ENCODE measurements around the gene TMEM109.
A peak's percentile ranks its signal among the peaks of the same experiment; 100 is the strongest.

The TMEM109 gene

DNA sequence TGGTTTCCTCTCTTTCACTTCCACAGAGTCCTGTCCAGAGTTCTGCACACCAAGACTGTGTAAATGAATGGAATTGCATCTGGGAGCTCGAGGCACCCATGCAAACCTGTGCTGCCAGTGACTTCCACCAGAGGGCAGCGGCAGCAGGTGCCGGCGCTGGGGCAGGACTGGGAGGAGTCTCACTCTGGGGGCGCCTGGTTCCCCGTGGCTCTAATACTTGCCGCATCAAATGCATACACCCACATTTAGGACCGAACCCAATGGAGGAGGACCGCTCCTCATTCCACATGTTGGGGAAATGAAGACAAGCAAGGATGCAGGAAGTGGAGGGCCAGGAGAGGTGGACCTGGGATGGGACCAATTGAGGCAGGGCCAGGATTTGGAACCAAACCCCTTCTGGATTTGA lies 56.4 kb downstream of the TMEM109 start:
- TF ChIP-seq, protein P1, sequence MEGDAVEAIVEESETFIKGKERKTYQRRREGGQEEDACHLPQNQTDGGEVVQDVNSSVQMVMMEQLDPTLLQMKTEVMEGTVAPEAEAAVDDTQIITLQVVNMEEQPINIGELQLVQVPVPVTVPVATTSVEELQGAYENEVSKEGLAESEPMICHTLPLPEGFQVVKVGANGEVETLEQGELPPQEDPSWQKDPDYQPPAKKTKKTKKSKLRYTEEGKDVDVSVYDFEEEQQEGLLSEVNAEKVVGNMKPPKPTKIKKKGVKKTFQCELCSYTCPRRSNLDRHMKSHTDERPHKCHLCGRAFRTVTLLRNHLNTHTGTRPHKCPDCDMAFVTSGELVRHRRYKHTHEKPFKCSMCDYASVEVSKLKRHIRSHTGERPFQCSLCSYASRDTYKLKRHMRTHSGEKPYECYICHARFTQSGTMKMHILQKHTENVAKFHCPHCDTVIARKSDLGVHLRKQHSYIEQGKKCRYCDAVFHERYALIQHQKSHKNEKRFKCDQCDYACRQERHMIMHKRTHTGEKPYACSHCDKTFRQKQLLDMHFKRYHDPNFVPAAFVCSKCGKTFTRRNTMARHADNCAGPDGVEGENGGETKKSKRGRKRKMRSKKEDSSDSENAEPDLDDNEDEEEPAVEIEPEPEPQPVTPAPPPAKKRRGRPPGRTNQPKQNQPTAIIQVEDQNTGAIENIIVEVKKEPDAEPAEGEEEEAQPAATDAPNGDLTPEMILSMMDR (IDR thresholded peaks at IDR 0.05; ENCODE audit: unreplicated experiment in 3 of 3) = peak; percentile 31 to 53 (median 44)
- H3K27me3 Mint-ChIP-seq (ENCODE audit: low read depth) = peaks cover 23% of the 10 kb centered on the region
- peaks cover 17% of the 10 kb centered on the region for H3K9me3 Mint-ChIP-seq
- H3K4me1 Mint-ChIP-seq = no peaks in the 10 kb centered on the region
- no peak overlapping the region for H3K4me3 Mint-ChIP-seq
- H3K36me3 Mint-ChIP-seq (ENCODE audit: low read depth) = no peaks in the 10 kb centered on the region
- H3K27ac Mint-ChIP-seq = no peak overlapping the region

DNA sequence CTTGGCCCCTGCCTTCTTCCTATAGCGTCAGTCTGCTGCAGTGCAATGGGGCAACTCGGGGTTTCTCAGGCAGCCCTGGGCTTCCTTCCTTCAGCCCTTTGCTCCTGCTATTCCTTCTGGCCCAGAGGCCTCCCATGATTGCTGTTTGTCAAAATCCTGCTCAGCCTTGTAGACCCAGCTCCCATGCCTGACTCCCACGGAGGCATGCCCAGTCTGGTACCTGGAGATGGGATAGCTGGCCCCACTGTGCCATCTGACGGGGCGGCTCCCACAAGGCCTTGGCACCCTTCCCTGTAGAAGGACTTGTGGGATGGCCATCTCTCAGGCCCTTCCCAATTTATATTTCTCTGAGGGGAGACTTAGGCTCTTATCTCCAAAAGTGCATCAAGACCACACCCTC lies 56.9 kb downstream of the TMEM109 start:
- Mint-ChIP-seq H3K27ac (no peak overlapping the region), H3K9me3 (peaks cover 17% of the 10 kb centered on the region), H3K4me1 (no peaks in the 10 kb centered on the region), H3K36me3 (ENCODE audit: low read depth) (no peaks in the 10 kb centered on the region), H3K27me3 (ENCODE audit: low read depth) (peaks cover 19% of the 10 kb centered on the region), H3K4me3 (no peak overlapping the region)
- TF ChIP-seq, protein P1 (IDR thresholded peaks at IDR 0.05; ENCODE audit: unreplicated experiment in 3 of 3) = no peak

DNA sequence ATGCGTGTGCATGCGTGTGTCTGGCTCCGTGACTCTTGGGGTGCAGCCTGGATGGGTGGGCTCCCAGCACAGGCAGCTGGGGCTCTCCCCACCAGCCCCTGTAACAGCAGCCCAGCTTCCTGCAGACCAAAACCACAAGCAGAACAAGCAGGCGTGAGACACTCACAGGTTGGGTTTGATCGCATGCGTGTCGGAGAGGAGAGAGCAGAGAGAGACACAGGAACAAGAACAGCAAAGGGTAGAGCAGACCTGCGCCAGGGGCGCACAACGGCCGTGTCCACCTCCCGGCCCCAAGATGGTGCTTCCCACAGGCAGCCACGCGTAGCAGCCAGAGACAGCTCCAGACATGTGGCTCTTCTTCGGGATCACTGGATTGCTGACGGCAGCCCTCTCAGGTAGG lies 57.6 kb downstream of the TMEM109 start, which contains the start of gene CD6:
Gene CD6 (plus strand): TSS at position 161 of the 400 bp plus-strand sequence. CDS start 186 bp downstream, at position 347.
- H3K27me3 Mint-ChIP-seq (ENCODE audit: low read depth) = peaks cover 20% of the 10 kb centered on the region
- TF ChIP-seq, protein P1 (IDR thresholded peaks at IDR 0.05; ENCODE audit: unreplicated experiment in 3 of 3) = no peak

DNA sequence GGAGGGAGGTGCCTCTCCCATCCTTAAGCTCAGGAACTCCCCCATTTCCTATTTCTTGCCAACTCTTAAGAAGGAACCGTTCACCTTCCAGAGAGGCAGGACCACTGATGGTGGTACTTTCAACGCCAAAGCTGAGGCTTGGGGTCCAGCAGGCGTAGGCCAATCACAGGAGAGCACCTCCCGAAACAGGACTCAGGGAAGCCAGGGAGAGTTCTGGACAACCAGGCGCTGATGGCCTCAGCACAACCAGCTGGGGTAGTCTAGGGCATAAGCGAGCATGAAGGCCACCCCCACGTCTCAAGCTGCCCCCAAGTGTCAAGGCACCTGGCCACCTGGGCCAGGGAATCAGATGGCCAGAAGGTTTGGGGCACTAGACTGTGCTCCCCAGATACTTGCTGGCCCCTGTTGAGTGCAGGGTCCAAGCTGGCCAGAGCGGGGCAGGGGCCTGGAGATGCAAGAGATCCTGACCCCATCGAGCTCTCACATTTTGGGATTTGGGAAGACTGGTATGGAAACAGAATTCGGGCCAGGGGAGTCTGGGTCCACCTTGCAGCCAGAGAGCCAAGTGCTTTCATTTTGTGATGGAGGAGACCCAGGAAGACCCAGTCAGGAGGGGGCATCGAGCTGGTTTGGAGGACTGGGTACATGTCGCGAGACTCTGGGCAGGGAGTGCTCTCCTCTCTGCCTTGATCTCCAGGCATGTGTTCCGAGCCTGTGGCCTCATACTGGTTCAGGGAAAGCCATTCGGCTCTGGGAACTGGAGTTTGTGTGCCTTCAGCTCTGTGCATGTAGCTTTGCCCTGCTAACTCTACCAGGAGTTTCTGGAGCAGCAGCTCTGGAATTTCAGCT lies 58.4 kb downstream of the TMEM109 start:
- peaks cover 10% of the 10 kb centered on the region for H3K4me1 Mint-ChIP-seq
- no peaks in the 10 kb centered on the region for H3K36me3 Mint-ChIP-seq (ENCODE audit: low read depth)
- H3K9me3 Mint-ChIP-seq = peaks cover 15% of the 10 kb centered on the region
- no peak overlapping the region for H3K27ac Mint-ChIP-seq
- TF ChIP-seq, protein P1 (IDR thresholded peaks at IDR 0.05; ENCODE audit: unreplicated experiment in 3 of 3) = no peak
- H3K27me3 Mint-ChIP-seq (ENCODE audit: low read depth) = peaks cover 24% of the 10 kb centered on the region
- no peak overlapping the region for H3K4me3 Mint-ChIP-seq

More for the DNA sequence above, 57.6 kb downstream of the TMEM109 start, which contains the start of gene CD6:
- Mint-ChIP-seq H3K9me3 (peaks cover 17% of the 10 kb centered on the region), H3K4me1 (peaks cover 1% of the 10 kb centered on the region), H3K36me3 (ENCODE audit: low read depth) (no peaks in the 10 kb centered on the region), H3K27ac (no peak within 1 kb of the TSS), H3K4me3 (no peak within 1 kb of the TSS)

All from nephron (organoid).